GM12891 (cell line): Measurements from ENCODE around the gene AXL.
A peak's percentile ranks its signal among the peaks of the same experiment; 100 is the strongest.

Source experiments
- DNase-seq: peaks from one replicate; pipeline ENCODE4 v3.0.0; 2011; ENCODE audit warnings: low spot score; ENCODE audit not compliant: insufficient read length
- FAIRE-seq: peaks from 2 replicates; lab custom pipeline; 2011; peaks lifted over from hg19 to GRCh38; lab: Jason Lieb, UNC
- PAX5 ChIP-seq: IDR thresholded peaks from 2 replicates; pipeline ENCODE4 v1.6.1; 2011; ENCODE audit warnings: low read length, moderate library complexity, mild to moderate bottlenecking; ENCODE audit not compliant: insufficient read depth, severe bottlenecking
- POLR2A ChIP-seq: IDR thresholded peaks from 2 replicates; pipeline ENCODE4 v1.6.1; 2011; ENCODE audit warnings: low read depth, low read length, control low read depth
- POLR2AphosphoS5 ChIP-seq: IDR thresholded peaks from 2 replicates; pipeline ENCODE4 v1.6.1; 2011; ENCODE audit warnings: low read depth, low read length, control low read depth
- POU2F2 ChIP-seq: IDR thresholded peaks from 2 replicates; pipeline ENCODE4 v1.6.1; 2011; ENCODE audit warnings: low read depth, mild to moderate bottlenecking, control low read depth, low read length, moderate library complexity
- SPI1 ChIP-seq: IDR thresholded peaks from 2 replicates; pipeline ENCODE4 v1.6.1; 2011; ENCODE audit warnings: low read depth, low read length, control low read depth
- TAF1 ChIP-seq: IDR thresholded peaks from 2 replicates; pipeline ENCODE4 v1.6.1; 2011; ENCODE audit warnings: low read depth, low read length, control low read depth

AXL gene

DNA sequence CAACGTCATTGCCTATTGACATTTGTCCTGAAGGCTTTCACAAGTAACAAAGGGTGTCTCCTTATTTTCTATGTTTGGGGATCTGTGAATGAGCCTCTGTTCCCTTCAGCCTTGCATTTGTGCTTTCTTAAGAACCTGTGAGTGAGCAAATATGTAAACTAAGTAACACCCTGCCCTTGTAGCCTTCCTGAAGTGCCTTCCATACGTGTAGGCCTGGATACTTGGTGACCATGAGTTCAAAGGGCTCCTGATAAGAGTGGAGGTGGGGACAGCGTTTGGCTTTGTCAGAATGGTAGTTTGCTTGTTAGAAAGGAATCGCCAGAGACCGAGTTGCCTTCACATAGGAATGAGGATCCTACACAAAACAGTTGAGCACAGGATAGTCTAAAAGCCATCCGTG, 76.5 kb downstream of the AXL start:
- FAIRE-seq, result no peak
- DNase-seq, result no peak
- no peak; the same call in 1 of the 2 replicates for TF ChIP-seq POLR2A
- TF ChIP-seq PAX5, result no peak
- TF ChIP-seq TAF1, result no peak
- TF ChIP-seq POU2F2, result no peak
- no peak for TF ChIP-seq SPI1
- no peak for TF ChIP-seq POLR2AphosphoS5

DNA sequence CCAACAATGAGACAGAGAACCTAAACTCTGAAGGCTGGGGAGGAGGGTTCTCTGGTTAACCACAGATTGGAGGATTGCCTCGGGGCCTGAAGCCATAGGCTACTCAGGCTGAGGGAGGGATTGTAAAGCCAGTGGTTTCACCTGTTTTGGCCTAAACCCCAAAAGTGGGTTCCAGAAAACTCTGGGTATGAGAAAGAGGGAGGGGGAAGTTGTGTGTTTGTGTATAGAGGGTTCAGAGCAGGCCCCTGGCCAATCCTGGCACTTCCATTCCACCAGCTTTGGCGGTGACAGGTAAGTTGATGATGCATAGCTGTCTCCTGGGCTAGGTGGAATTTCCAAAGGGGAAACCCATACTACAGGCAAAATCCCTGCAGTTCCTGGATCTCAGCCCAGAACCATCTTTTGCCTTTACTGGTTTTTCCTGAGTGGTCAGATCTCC, 77.4 kb downstream of the AXL start:
- DNase-seq, result no peak
- TF ChIP-seq POLR2A (no peak), POLR2AphosphoS5 (peak; percentile 40; the same call in 1 of the 2 replicates)
- FAIRE-seq, result peak; percentile 13

DNA sequence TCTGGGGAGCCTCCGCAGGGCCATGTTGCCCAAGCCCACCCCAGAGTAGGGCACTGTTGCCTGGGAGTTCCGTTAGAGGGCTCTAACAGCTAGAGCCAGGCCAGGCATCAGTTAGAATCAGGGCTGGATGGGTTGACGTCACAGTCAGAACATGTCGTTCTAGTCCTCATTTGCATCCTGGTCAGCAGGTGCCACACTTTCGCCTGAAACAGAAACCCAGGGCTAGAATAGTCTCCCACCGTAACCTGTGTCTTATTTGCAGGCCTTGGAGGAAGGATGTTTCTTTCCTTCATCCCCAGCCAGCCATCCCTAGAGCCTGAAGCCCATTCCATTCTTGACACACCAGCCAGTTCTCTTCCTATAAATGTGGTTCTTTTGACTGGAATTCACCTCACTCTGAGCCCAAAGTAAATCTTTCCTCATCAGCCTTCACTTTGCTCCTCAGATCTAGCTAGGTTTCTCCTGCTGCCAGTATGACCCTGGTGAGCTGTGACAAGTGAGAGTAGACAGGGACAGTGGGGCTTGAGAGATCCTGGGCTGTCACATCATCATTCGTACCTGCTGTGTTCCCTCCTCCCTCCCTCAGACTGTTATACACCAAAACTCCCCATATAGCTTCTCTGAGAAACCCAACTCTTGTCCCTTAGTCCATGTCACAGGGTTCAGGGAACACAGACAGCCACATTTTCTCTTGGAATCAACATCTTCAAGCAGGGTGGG, 78.8 kb downstream of the AXL start:
- TF ChIP-seq POU2F2 (peak; percentile 96), POLR2AphosphoS5 (0 out of 2 replicates have a peak, but pooled peaks have one; percentile 20), PAX5 (peak; percentile 82), SPI1 (no peak), POLR2A (peak; percentile 64)
- FAIRE-seq (peak; percentile 99), DNase-seq (peak; percentile 75)

DNA sequence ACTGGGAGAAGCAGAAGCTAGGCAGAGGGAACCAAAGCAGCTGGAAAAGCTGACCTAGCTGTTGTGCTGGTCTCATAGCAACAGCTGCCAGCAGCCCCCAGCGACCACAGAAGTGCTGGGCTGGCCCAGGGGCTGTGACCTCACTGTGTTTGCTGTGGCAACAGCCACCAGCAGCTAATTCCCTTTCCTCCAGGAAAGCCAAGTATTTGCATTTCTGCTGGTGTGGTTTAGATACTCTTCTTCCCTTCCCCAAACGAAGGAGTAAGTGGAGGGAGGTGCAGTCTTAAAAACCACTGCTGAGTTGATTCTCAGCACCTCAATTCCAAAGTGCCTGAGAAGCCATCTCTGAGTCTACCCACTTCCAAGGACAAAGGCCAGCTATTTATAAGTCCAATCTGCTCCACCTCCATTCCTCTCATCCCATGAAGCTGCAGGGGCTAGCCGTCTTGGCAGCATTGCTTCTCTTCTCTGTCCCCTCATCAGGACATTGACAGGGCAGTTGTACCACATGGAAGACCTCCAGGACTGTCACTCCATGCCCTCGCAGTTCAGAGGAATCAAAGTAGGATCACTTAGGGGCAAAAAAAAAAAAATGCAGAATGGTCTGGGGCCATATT, 79.4 kb downstream of the AXL start:
- no peak for FAIRE-seq
- DNase-seq, result no peak
- TF ChIP-seq POU2F2 (peak; percentile 44; the same call in 1 of the 2 replicates), TAF1 (no peak)

DNA sequence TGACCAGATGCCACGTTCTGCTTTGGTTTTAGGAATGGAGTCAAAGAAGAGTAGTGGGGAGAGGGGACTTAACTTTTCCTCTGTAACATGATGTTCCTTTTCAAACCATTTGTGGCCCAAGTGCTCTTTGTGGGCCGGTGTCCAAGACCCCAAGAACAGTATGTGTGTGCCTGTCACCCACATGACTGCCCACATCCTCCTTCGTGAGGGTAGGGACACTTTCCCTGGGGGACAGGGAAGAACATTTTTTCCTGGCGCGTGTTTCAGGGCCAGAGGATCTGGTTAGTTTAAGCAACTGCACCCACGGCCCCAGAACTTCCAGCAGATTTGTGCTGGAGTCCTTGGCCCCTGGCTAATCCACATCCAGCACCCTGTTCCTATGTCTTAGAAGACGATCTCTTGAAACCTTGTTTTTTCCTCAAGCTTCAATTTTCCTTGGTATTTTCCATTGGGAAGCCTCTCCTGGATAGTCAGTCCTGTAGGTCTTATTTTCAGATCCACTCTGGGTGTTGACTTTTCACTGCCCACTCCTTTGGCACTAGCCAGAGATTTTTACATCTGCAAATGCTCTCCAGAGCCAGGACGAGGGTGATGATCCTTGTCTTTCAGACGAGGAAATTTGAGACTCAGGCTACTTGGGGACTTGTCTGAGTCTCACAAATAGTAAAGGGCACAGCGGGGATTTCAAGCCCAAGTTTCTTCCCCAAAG, 80.2 kb downstream of the AXL start:
- TF ChIP-seq PAX5 (no peak), POLR2AphosphoS5 (no peak), POU2F2 (no peak), POLR2A (no peak; the same call in 1 of the 2 replicates), TAF1 (no peak), SPI1 (no peak)
- no peak for DNase-seq
- no peak for FAIRE-seq

DNA sequence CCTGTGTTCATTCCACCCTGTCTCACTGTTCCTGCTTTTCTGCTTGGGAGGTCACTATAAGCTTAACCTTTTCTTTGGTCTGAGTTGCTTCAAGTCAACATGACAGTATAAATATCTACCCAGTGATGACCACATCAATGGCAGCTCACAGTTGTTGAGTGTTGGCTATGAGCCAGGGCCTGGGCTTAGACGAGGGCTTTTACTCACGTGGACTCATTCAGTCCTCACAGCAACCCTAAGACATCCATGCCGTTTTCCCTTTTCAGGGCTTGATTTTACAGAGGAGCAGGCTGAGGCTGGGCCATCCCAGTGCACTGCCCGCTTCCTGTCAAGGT, 80.7 kb downstream of the AXL start:
- FAIRE-seq, result peak; percentile 56
- TF ChIP-seq SPI1 (no peak), POLR2A (no peak), POLR2AphosphoS5 (no peak), TAF1 (no peak), POU2F2 (no peak), PAX5 (no peak)
- DNase-seq, result no peak

DNA sequence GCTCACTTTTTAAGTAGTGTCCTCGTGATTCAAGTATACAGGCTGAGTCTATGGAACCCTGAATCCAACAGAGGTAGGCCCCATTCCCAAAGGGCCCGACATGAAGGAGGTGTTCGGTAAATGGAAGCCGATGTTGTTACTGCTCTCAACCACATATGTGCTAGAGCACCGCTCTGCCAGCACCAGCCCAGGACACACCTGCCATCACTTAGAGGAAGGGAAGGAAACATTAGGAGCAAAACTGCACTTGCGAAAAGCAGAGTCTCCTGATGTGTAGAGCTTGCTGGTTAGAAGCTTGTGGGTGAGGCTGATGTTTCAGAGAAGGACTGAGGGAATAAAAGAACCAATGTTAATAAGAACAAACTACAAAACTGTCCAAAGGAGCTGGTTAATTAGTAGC, 81.5 kb downstream of the AXL start:
- TF ChIP-seq POLR2A (no peak), POU2F2 (no peak), PAX5 (no peak), SPI1 (no peak), TAF1 (no peak), POLR2AphosphoS5 (no peak)
- FAIRE-seq, result peak; percentile 55

DNA sequence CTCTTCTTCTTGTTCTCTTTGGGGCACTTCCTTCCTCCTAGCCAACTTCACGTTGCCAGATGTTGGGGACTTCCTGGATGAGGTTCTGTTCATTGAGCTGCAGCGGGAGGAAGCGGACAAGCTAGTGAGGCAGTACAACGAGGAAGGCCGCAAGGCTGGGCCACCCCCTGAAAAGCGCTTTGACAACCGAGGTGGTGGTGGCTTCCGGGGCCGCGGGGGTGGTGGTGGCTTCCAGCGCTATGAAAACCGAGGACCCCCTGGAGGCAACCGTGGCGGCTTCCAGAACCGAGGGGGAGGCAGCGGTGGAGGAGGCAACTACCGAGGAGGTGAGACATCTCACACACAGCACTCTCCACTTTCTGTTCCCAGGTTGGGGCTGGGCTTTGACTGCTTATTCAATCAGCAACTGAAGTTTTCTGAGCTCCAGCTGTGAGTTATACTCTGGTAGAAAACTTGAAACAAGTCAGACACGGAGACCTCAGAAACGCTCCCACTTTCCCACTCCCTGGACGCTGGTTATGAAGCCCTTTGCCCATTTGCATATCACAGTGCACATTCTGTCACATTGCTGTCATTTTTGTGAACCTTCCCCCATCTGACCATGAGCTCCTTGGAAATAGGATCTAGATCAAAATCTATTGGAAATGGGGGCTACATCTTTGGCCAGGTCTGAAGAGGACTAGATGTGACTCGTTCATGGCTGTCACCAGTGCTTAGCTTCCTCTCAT, 83.8 kb downstream of the AXL start:
- TF ChIP-seq POLR2A, result peak; percentile 8; the same call in 1 of the 2 replicates
- no peak for TF ChIP-seq TAF1
- no peak; the same call in 1 of the 2 replicates for TF ChIP-seq POLR2AphosphoS5
- peak; percentile 93 for TF ChIP-seq POU2F2
- peak; percentile 76 for TF ChIP-seq SPI1
- no peak for TF ChIP-seq PAX5
- FAIRE-seq, result peak; percentile 90
- DNase-seq, result peak; percentile 58

More for the DNA sequence above, 81.5 kb downstream of the AXL start:
- no peak for DNase-seq

DNA sequence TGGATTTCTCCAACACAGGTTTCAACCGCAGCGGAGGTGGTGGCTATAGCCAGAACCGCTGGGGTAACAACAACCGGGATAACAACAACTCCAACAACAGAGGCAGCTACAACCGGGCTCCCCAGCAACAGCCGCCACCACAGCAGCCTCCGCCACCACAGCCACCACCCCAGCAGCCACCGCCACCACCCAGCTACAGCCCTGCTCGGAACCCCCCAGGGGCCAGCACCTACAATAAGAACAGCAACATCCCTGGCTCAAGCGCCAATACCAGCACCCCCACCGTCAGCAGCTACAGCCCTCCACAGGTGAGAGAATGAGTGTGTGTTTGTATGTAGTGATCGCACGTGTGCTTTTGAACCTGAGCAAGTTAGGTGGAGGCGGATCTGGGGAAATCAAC, 84.9 kb downstream of the AXL start:
- FAIRE-seq, result no peak

More for the DNA sequence above, 84.9 kb downstream of the AXL start:
- DNase-seq, result no peak
- TF ChIP-seq PAX5, result no peak
- no peak for TF ChIP-seq TAF1
- no peak for TF ChIP-seq SPI1
- no peak for TF ChIP-seq POLR2AphosphoS5
- TF ChIP-seq POU2F2, result no peak
- no peak for TF ChIP-seq POLR2A
